ENCODE results near the gene GPR171.

Gene GPR171

GRCh38 chr3:151226825-151227224, 23.8 kb upstream of the GPR171 start:
- H3K27me3 ChIP-seq, result no peaks in the 10 kb centered on the region
- H3K4me3 ChIP-seq, result no peak overlapping the region
- DNase-seq, result no peak
- H3K27ac ChIP-seq, result no peak overlapping the region
- TF ChIP-seq CTCF (IDR thresholded peaks at IDR 0.05), result no peak
- intact Hi-C loops (cut with DNase I; ENCODE audit: low total_unique reads), result loop anchor here (5.0 kb wide), 1 partner anchor 55 kb away; no protein-coding TSS in a partner anchor
- H3K36me3 ChIP-seq, result no peaks in the 10 kb centered on the region
- H3K4me1 ChIP-seq, result peaks cover 0 to 14% (median 5%) of the 10 kb centered on the region in 4 donors
- no peaks in the 10 kb centered on the region for H3K9me3 ChIP-seq

- Histone ChIP-seq H3K9me3 (peaks cover 0 to 4% (median 0%) of the 10 kb centered on the region in 3 donors), H3K36me3 (no peaks in the 10 kb centered on the region), H3K27ac (no peak overlapping the region), H3K27me3 (no peaks in the 10 kb centered on the region), H3K4me3 (no peak overlapping the region), H3K4me1 (peaks cover 0 to 14% (median 5%) of the 10 kb centered on the region in 4 donors)
- intact Hi-C loops (cut with DNase I; ENCODE audit: low total_unique reads), result loop anchor here (5.0 kb wide), 1 partner anchor 56 kb away; no protein-coding TSS in a partner anchor
- DNase-seq, result no peak
- no peak for TF ChIP-seq CTCF (IDR thresholded peaks at IDR 0.05)
Observed at GRCh38 chr3:151226088-151226563, 23.1 kb upstream of the GPR171 start.

GRCh38 chr3:151225040-151225975, 22.3 kb upstream of the GPR171 start:
- no peak for DNase-seq
- Histone ChIP-seq H3K9me3 (peaks cover 0 to 5% (median 0%) of the 10 kb centered on the region in 3 donors), H3K4me3 (no peak overlapping the region), H3K27ac (no peak overlapping the region), H3K4me1 (peaks cover 0 to 14% (median 5%) of the 10 kb centered on the region in 4 donors), H3K27me3 (no peaks in the 10 kb centered on the region), H3K36me3 (no peaks in the 10 kb centered on the region)
- no peak for TF ChIP-seq CTCF (IDR thresholded peaks at IDR 0.05)
- intact Hi-C loops (cut with DNase I; ENCODE audit: low total_unique reads), result loop anchor here (5.0 kb wide), 1 partner anchor 57 kb away; no protein-coding TSS in a partner anchor

GRCh38 chr3:151224268-151224866, 21.4 kb upstream of the GPR171 start:
- Histone ChIP-seq H3K4me3 (no peak overlapping the region), H3K27ac (no peak overlapping the region), H3K36me3 (no peaks in the 10 kb centered on the region), H3K27me3 (no peaks in the 10 kb centered on the region), H3K4me1 (peaks cover 0 to 14% (median 5%) of the 10 kb centered on the region in 4 donors), H3K9me3 (peaks cover 0 to 5% (median 0%) of the 10 kb centered on the region in 3 donors)
- intact Hi-C loops (cut with DNase I; ENCODE audit: low total_unique reads), result no loop called here
- DNase-seq, result no peak
- no peak for TF ChIP-seq CTCF (IDR thresholded peaks at IDR 0.05)

GRCh38 chr3:151219056-151219455, 16.0 kb upstream of the GPR171 start:
- Histone ChIP-seq H3K4me3 (no peak overlapping the region), H3K36me3 (no peaks in the 10 kb centered on the region), H3K9me3 (peaks cover 0 to 5% (median 0%) of the 10 kb centered on the region in 3 donors), H3K4me1 (peaks cover 0 to 12% (median 6%) of the 10 kb centered on the region in 4 donors), H3K27me3 (no peaks in the 10 kb centered on the region), H3K27ac (no peak overlapping the region)
- intact Hi-C loops (cut with DNase I; ENCODE audit: low total_unique reads), result no loop called here
- DNase-seq, result no peak
- no peak for TF ChIP-seq CTCF (IDR thresholded peaks at IDR 0.05)
